HG03565 (cell line): Measurements from ENCODE around the gene HLA-DMB.

ENCODE experiments used
- ATAC-seq: cut with Tn5 transposase; IDR thresholded peaks from one replicate; pipeline ENCODE4 v1.9.1; 2021; ENCODE audit warnings: mild to moderate bottlenecking, moderate library complexity; ENCODE audit not compliant: unreplicated experiment

HLA-DMB gene

DNA sequence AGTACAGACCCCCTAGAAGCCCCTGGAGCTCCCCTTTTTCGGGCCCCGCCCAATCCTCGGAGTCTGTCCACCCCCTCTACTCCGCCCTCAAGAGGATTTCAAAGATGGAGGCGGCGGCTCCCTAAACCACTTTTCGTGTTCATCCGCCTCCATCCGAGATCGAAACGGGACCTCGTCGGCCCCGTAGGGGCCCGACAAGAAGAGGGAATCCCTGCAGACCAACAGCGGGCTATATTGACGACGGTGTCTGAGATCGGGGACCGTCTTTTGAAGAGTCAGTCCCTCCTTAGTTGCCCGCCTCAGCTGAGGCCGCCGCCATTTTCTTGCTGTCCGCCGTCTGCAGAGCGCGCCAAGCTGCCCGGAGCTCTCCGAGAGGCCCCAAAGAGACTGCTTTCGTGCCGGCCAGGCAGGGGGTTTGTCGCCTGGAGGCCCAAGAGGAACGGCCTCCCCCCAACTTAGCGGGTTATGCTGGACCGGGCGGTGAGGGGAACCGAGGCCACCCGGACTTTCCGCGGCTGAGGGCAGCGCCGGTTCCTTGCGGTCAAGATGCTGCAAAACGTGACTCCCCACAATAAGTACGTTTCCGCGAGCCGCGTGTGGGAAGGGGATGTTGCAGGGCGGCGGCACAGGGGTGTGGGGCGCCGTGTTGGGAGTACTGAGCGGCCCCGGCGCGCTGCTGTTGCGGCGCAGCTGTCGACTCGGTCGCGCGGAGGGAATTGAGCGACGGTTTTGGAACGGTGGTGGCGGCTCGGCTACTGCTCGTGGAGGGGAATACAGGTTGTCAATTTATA, 31.7 kb upstream of the HLA-DMB start:
- no peak for ATAC-seq

DNA sequence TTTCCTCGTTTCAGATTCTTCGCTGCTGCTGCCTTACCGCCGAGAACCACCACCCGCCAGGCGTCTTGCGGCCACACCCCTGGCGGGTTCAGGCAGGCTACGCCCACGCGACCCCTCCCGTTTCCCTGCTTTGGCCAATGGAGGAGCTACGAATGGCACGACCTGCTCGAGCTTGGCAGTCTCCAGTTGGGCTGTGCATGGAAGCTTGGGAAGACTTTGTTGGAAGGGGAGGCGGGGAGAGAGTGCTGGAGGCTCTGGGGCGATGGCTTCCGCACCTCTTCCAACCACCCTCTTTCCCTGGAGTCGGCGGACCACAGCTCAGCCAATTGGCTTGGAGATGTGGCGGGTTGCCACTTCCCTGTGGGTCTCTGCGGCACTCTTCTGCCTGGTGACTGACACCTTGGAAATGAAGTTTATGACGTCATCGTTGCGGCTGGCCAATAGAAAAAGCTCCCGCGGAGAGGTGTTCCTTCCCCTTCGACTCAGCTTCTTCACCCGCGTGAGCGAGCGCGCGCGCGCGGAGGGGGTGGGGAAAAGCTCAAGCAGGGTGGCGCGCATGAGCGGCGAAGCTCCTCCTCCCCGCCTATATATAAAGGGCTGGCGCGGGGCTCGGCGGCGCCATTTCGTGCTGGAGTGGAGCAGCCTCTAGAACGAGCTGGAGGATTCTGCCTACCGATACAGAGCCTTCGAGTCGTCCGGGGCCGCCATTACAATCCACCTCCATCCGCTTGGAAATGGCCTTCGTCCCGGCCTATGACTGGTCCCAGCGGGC, 30.9 kb upstream of the HLA-DMB start:
- ATAC-seq = peak; percentile 34

DNA sequence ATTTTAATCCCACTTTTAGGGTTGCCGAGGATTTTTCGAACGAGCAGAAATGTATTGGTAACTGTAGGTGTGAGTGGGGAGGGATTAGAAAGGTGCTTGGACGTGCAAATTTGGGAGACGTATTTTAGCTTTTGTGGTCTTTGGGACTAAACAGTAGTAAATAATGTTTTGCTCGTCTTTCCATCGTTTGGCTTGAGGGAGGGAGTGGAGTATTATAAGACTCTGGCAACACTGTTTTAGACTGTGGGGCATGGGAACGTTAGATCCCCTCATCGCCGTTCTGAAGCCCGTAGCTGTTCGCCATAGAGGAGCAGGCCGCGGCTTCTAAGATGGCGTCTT, 30.4 kb upstream of the HLA-DMB start:
- ATAC-seq = no peak

DNA sequence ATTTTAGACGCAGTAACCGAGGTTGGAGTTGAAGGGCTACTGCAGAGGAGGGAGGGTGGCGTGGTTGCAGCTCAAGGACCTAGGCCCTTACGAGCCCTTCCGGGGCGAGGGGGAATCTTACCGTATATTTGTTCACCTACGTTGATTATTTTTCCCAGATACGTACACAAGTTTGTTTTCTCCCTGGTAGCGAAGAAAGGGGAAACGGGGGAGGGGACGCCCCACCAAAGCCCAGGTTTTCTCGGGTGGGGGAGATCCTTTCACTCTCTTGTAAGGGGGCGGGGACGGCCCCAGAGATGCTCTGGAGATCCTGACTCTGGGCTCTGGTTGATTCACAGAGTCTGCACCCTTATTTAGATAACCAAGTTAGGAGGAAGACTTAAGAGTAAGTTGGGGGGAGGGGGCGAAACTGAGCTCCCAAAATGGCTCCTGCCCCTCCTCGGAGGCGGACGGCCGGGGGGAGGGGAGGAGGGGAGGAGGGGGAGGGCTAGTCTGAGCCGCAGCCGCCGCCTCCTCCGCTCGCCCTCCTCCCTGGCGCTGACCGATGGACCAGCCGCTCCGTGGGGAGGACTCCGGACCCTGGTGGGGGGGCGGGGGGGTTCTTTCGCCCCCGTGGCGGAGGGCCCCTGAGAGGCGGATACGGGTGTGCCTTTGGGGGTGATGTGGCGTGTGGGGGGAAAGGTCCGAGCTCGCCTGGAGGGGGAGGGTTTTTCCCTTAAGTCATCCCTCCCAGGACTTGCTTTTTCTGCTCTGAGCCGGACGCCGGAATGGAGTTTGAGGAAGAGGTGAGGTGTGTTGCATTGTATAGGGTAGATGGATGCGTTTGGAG, 29.8 kb upstream of the HLA-DMB start:
- no peak for ATAC-seq

DNA sequence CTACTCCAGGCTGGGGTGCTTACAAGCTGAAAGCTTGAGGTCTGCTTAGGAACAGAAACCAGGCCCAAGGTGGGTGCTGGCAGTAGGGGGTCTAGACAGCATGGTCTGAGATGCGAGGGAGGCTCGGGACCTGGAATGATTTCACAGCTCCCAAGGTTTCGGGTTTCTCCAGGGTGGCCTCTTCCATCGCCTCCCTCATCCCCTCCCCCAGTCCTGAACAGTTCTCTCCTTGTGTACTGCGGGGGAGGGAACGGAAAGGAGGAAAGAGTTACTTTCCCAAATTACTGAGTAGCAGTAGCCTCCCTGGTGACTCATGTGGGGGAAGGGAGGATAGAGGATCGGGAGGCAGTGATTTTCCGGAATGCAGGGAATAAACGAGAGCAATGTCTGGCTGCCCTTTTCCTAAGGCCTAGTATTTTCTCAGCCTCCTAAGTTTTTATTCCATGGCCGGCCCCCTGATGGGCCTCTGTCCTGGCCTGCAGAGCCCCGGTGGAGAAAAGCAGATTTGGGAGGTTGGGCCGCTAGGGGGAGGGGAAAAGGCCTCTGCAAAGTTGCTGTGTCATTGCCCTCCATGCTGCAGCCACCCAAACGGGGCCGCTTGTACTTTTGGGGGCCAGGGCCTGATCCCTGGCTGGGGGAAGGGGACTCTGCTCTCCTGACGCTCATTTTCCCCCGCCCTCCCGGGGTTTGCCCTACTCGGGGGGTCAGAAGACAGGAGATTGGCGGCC, 29.0 kb upstream of the HLA-DMB start:
- ATAC-seq = no peak

DNA sequence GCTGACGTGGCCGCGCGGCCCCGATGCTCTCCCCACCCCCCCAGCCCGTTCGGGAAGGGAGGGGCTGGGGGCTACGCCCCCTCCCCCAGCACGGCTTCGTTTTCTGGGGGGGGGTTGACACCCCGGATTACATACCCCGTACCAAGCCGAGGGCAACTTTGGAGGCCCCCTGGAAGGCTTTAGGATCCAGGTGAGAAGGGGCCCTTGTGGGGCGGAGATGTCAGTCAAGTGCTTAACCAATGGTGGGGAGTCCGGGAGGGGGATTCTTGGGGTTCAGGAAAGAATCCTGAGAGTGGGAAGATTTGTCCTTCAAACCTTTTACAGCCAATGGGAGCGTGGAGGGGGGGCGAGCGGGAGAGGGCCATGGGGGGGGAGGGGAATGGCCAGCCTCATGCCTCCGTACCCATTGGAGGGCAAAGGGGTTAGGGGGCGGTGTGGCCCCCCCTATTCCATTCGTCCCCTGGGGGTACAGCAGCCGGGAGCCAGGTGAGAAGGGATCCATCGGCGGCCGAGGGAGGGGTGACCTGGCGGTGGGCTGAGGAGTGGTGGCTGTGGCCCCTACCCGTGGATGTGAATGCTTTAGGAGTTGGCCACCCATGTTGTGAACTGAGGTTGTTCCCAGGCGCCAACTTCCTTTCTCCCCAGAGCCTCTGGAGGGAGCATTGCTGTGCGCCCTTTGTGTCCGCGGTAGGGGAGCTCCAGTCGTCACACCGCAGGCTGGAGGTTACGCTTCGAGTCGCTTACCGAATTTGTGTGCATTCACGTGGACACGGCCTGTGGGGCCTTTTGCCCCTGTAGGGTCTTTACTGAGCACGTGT, 28.2 kb upstream of the HLA-DMB start:
- no peak for ATAC-seq

DNA sequence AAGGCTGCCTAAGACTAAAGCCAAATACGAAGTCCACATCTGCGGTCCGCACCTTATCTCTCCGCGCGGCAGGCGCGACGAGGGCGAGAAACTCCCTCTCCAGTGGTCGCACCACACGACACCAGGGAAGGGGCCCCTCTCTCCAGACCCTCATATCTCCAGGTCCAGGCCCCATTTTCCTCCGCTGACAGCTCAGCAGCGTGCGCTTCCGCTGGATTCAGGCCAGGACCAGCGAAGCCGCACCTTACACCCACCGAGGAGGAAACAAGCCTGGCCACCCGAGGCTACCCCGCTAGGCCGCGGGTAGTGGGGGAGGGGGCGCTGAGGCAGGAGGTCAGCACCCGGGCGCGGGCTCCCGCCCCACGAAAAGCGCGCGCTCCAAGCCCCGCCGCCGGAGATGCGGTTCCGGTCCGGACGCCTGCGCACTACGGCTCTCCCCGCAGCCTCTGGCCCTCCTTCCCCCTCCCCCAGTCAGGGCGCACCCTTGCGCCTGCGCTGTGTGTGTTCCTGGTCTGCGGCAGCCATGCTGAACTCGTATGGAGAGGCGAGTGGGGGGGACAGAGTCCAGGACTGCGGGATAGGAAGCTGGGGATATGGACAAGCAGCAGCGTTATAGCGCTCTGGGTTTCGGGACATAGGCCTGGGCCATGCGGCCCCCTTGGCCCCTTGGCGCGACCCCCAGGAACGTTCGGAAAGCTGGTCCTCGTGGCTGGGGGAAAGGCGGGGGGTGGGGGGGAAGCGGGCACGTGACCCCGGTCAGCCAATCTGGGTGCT, 27.5 kb upstream of the HLA-DMB start, which contains the start of gene BRD2:
Gene BRD2 (plus strand): TSS at position 502 of the 774 bp plus-strand sequence. CDS start 4,305 bp downstream, outside the sequence.
- ATAC-seq = peak; percentile 27

DNA sequence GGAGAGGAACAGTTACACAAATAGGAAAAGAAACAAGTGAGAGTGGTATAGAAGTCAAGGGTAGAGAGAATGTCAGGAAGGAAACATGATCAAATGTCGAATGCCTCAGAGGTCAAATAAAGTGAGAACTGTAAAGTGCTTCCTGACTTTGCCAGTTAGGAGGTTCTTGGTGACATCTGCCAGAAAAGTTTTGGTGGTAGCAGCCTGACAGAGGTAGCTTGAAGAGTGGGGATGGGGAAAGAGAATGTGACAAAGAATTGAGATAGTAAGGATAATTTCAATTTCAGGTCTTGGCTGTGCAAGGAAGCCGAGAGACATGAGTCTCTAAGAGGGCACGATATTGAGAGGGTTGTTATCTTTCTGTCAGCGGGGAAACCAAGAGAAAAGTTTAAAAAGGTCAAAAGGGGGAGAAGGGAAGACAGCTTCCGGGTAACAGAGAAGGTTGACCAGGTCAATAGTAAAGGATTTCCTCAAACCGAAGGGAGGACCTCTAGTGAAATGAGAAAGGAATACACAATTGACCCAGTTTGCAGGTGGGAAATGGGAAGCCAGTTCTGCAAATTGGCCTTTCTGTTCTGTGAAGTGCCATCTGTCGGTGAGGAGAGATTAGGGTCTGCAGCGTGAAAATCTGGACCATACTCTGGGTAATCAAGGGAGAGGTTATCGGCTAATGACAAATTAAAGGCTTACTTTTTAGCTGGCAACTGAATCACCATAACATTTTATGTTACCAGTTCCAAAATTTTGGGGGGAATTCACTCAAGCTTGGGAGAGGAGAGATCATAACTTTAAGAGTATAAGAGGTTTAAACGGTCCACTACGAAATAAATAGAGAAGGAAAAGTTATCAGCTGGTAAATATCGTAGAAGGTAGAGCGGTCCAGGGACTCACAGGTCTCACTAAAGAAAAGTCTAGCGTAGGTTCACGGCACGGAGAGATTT, 26.6 kb upstream of the HLA-DMB start:
- ATAC-seq = no peak

DNA sequence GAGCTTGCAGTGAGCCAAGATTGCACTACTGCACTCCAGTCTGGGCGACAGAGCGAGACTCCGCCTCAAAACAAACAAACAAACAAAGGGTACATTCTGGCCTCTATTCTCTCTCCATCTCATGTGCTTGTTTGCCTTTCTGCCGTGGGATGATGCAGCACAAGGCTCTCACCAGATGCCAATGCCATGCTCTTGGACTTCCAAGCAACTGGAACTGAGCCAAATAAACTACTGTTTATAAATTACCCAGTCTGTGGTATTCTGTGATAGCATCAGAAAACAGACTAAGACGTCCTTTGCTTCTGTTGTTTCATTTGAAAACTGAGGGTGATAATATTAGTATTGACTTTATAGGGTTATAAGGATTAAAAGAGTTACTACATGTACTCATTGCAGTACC, 23.9 kb upstream of the HLA-DMB start:
- ATAC-seq = no peak

DNA sequence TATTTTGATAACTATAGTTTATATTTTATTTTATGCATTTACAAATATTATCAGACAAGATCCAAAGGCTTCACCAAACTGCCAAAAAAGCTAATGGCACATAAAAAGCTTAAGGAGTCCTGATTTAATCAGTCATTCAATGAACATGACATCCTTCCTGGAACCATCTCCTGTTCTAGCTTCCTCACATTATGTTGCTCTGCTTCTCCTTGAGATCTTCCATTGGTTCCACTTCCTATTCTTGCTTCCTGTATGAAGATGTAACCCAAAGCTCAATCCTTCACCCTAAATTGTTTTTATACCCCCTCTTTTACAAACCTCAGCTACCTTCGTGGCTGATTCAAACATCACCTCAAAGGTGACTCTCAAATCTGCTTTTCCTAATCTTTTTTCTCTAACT, 23.0 kb upstream of the HLA-DMB start:
- no peak for ATAC-seq

DNA sequence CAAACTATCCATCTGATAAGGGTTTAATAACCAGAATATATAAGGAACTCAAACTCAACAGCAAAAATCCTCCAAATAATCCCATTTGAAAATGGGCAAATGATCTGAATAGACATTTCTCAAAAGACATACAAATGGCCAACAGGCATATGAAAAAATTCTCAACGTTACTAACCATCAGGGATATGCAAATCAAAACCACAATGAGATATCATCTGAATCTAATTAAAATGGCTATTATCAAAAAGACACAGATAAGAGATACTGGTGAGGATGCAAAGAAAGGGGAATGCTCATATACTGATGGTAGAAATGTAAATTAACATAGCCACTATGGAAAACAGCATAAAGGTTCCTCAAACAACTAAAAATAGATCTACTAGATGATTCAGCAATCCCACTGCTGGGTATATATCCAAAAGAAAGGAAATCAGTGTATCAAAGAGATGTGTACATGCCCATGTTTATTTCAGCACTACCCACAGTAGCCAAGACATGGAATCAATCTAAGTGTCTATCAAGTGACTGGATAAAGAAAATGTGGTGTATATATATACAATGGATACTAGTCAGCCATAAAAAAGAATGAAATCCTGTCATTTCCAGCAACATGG, 21.5 kb upstream of the HLA-DMB start:
- ATAC-seq = no peak

DNA sequence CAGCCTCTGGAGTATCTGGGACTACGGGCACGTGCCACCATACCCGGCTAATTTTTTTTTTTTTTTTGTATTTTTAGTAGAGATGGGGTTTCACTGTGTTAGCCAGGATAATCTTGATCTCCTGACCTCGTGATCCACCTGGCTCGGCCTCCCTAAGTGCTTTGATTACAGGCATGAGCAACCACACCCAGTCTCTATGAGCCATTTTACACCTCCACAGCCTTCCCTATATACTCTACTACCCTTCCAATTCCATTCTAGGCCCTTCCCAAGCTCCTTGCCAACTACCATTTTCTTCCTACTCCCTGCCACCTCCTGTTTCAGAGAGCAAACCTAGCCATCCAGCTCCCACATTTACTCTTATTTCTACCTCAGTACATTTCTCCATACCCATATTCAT, 19.7 kb upstream of the HLA-DMB start:
- ATAC-seq = no peak

DNA sequence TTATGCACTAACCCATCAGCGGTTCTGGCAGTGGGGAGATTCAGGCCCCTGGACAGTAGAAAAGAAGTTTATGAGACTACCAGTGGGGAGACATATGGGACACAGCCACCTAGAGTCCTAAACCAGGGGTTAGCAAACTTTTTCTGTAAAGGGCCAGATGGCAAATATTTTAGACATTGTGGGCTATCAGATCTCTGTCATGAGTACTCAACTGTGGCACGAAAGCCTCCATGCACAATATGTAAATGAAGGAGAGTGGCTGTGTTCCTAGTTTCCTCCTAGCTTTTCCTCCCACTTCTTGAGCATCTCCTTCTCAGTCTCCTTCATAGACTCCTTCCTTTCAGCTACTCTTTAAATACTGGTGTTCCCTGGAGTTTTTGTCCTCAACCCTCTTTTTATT, 15.3 kb upstream of the HLA-DMB start:
- no peak for ATAC-seq

DNA sequence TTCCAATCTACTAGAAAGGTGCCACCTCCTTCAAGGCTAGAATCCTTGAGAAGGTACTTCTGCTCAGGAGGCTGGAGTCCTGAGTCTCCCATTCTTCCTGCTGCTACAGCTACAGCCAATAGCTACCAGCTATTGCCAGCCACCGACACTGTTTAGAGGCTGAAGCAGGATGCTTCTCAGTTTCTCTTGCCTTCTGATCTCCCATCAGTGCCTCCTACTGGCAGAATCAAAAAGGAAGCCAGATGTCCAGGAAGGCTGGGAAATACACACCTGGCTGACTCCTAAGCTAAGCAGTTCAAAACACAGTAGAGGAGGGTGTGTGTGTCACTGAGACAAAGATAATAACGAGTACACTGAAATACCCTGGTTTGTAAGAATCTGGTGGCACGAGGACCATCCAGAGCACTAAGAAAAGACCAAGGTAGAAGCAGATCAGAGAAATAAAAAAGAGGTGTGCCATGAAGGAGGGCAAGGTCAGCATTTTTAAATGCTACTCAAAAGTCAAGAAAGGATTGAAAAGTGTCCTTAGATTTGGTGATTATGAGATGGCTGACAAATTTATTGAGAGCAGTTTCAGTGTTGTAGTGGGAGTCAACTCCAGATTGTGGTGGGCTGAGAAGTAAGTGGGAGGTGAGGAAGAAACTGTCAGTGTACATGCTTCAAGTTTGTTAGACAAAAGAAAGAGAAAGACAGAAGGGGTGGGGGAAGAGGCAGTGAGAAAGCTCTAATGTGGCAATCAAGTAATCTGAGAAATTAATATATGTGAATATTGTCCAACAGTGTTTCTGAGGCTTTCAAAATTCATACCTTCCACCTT, 14.4 kb upstream of the HLA-DMB start:
- ATAC-seq = no peak

DNA sequence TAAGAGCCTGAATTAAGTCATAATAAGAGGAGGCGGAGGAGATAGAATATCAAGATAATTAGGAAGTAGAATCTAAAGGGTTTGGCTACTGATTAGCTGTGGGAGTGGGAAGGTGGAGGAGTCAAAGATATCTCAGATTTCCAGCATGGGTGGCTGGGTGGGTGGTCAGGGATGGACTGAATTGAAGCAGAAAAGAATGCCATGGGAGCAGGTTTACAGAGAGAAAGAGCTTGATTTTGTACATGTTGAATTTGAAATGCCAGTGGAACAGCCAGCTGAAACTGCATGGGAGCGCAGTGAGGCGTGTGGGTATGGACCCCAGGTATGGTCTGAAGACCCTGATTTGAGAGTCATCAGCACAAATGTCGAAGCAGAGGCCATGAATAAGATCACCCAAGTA, 13.4 kb upstream of the HLA-DMB start:
- ATAC-seq = no peak

DNA sequence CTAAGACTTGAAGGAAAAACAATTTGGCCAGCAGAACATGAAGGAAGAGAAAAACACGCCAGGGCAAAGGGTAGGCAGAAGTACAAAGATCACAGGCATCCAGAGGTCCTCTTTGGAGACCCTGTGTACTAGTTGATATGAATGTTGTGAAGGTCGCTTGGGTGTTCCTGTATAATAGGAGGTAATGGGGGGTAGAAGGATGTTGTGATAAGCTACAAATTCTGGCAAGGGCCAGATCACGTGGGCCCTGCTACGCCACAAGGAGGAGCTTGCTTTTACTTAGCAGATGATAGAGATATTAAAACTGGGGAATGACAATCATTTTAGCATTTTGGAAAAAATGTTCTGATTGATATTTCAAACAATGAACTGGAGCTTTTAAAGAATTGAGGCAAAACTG, 12.9 kb upstream of the HLA-DMB start:
- ATAC-seq = no peak
